Liver (tissue), 9 donors: ENCODE measurements around the gene B2M. TPM values are rescaled to one million over a fixed set of nuclear protein-coding genes. Genes with fewer than 3 reads are reported as not detected.

Source experiments
- DNase-seq: peaks from one replicate; pipeline ENCODE4 v3.0.0-alpha.2; 2017; ENCODE audit warnings: low spot score
- H3K27ac ChIP-seq, 2 donors: one replicate each; pipeline ENCODE4 v1.7.0; 2013; ENCODE audit warnings: inconsistent platforms in 2 of 2, low read length in 2 of 2, control low read depth in 1 of 2, low read depth in 1 of 2, mild to moderate bottlenecking in 1 of 2
- H3K27me3 ChIP-seq, 4 donors: one replicate each; pipeline versions ENCODE4 v1.6.1 to v1.7.0; 2013; ENCODE audit warnings: low read length in 3 of 4, inconsistent platforms in 1 of 4, mild to moderate bottlenecking in 1 of 4, moderate library complexity in 1 of 4; ENCODE audit not compliant: control insufficient read depth in 4 of 4, insufficient read depth in 4 of 4
- H3K36me3 ChIP-seq, 4 donors: one replicate each; pipeline versions ENCODE4 v1.6.1 to v1.7.0; 2013; ENCODE audit warnings: low read length in 3 of 4, mild to moderate bottlenecking in 3 of 4, low read depth in 1 of 4, moderate library complexity in 1 of 4; ENCODE audit not compliant: control insufficient read depth in 4 of 4, insufficient read depth in 3 of 4
- H3K4me1 ChIP-seq, 4 donors: one replicate each; pipeline versions ENCODE4 v1.6.1 to v1.7.0; 2013; ENCODE audit warnings: low read length in 3 of 4, mild to moderate bottlenecking in 3 of 4, moderate library complexity in 1 of 4; ENCODE audit not compliant: control insufficient read depth in 4 of 4, insufficient read depth in 4 of 4
- H3K4me3 ChIP-seq, 3 donors: one replicate each; pipeline versions ENCODE4 v1.6.1 to v1.7.0; 2013; ENCODE audit warnings: low read length in 3 of 3, control low read depth in 1 of 3, low read depth in 1 of 3, mild to moderate bottlenecking in 1 of 3
- H3K9ac ChIP-seq, 2 donors: one replicate each; pipeline ENCODE4 v1.7.0; 2013; ENCODE audit warnings: low read length in 2 of 2, mild to moderate bottlenecking in 2 of 2, moderate library complexity in 2 of 2, control low read depth in 1 of 2, low read depth in 1 of 2
- H3K9me3 ChIP-seq, 4 donors: one replicate each; pipeline versions ENCODE4 v1.6.1 to v1.7.0; 2013; ENCODE audit warnings: low read length in 3 of 4; ENCODE audit not compliant: control insufficient read depth in 4 of 4
- ATF3 ChIP-seq: IDR thresholded peaks from 2 replicates; pipeline ENCODE4 v1.6.1; 2016; ENCODE audit warnings: antibody characterized with exemption
- CTCF ChIP-seq: fragments of 150-350 bp; IDR thresholded peaks from 2 replicates; pipeline ENCODE4 v1.5.1; 2017; ENCODE audit warnings: improper control_type of control experiment, low read depth, low read length; ENCODE audit not compliant: missing input control
- EGR1 ChIP-seq, 2 donors: IDR thresholded peaks; 2 replicates each; pipeline ENCODE4 v1.6.1; 2016 to 2018; ENCODE audit warnings: antibody characterized with exemption in 2 of 2, low read depth in 2 of 2
- FOXA1 ChIP-seq: IDR thresholded peaks from 2 replicates; pipeline ENCODE4 v1.6.1; 2016; ENCODE audit warnings: antibody characterized with exemption
- FOXA2 ChIP-seq: IDR thresholded peaks from 2 replicates; pipeline ENCODE4 v1.6.1; 2016; ENCODE audit warnings: antibody characterized with exemption
- GABPA ChIP-seq, 2 donors: IDR thresholded peaks in 1 of 2; conservative IDR thresholded peaks in 1 of 2; 2 replicates each; pipeline ENCODE4 v1.6.1; 2016; ENCODE audit warnings: antibody characterized with exemption in 2 of 2, mild to moderate bottlenecking in 1 of 2, moderate library complexity in 1 of 2
- HNF4A ChIP-seq, 2 donors: conservative IDR thresholded peaks; 2 replicates each; pipeline ENCODE4 v1.6.1; 2016; ENCODE audit warnings: antibody characterized with exemption in 2 of 2, mild to moderate bottlenecking in 2 of 2
- HNF4G ChIP-seq: IDR thresholded peaks from 2 replicates; pipeline ENCODE4 v1.6.1; 2016; ENCODE audit warnings: antibody characterized with exemption
- JUND ChIP-seq, 2 donors: IDR thresholded peaks; 2 replicates each; pipeline ENCODE4 v1.6.1; 2016; ENCODE audit warnings: antibody characterized with exemption in 2 of 2
- MAX ChIP-seq: IDR thresholded peaks from 2 replicates; pipeline ENCODE4 v1.6.1; 2016; ENCODE audit warnings: antibody characterized with exemption
- NR2F2 ChIP-seq: IDR thresholded peaks from 2 replicates; pipeline ENCODE4 v1.6.1; 2016; ENCODE audit warnings: antibody characterized with exemption
- RAD21 ChIP-seq, 2 donors: IDR thresholded peaks; 2 replicates each; pipeline ENCODE4 v1.6.1; 2016; ENCODE audit warnings: antibody characterized with exemption in 2 of 2, mild to moderate bottlenecking in 2 of 2
- REST ChIP-seq: IDR thresholded peaks from 2 replicates; pipeline ENCODE4 v1.6.1; 2016; ENCODE audit warnings: antibody characterized with exemption, mild to moderate bottlenecking
- RXRA ChIP-seq, 2 donors: IDR thresholded peaks; 2 replicates each; pipeline ENCODE4 v1.6.1; 2017 to 2018; ENCODE audit warnings: antibody characterized with exemption in 2 of 2, mild to moderate bottlenecking in 1 of 2
- SP1 ChIP-seq: IDR thresholded peaks from 2 replicates; pipeline ENCODE4 v1.6.1; 2018; ENCODE audit warnings: antibody characterized with exemption, mild to moderate bottlenecking
- TAF1 ChIP-seq: conservative IDR thresholded peaks from 2 replicates; pipeline ENCODE4 v1.6.1; 2016; ENCODE audit warnings: antibody characterized with exemption, mild to moderate bottlenecking
- YY1 ChIP-seq: IDR thresholded peaks from 2 replicates; pipeline ENCODE4 v1.6.1; 2016; ENCODE audit warnings: antibody characterized with exemption, mild to moderate bottlenecking
- ZBTB33 ChIP-seq: IDR thresholded peaks from 2 replicates; pipeline ENCODE4 v1.6.1; 2016; ENCODE audit warnings: antibody characterized with exemption
- WGBS: extraction: QIAGEN DNeasy Blood & Tissue Kit; methylation state at CpG from one replicate; pipeline ENCODE4 v1.1.7; 2013; 5-methylcytosine and 5-hydroxymethylcytosine counted together
- polyA plus RNA-seq, 2 donors: library from polyadenylated mRNA; stranded (reverse) in 1 of 2; unstranded in 1 of 2; fragments of 200-250 nt in 1 of 2; fragments of >200 nt in 1 of 2; fragmentation: Nextera tagmentation in 1 of 2; extraction: Ambion mirVana in 1 of 2; gene quantifications; one replicate each; pipeline versions ENCODE4 v1.2.1 to v1.2.3, GENCODE V29; 2013 to 2015
- total RNA-seq, 2 donors: library from RNA; depleted of rRNA; stranded (reverse); fragments of >200 nt; gene quantifications; one replicate each; pipeline ENCODE4 v1.2.3, GENCODE V29; 2014
- donor health status: healthy.
- donor health status: healthy.
- donor health status: healthy.
- donor health status: healthy.
- donor health status: healthy.

B2M gene
- total and polyA plus RNA-seq, 4 donors: 1,388 to 3,787 (median 2,950) TPM

- TF ChIP-seq ATF3: no peak
- no peak for TF ChIP-seq HNF4A (conservative IDR thresholded peaks at IDR 0.05)
- TF ChIP-seq YY1: no peak
- no peak for TF ChIP-seq RAD21 (IDR thresholded peaks at IDR 0.05)
- no peak for TF ChIP-seq CTCF
- TF ChIP-seq MAX: no peak
- no peak for TF ChIP-seq EGR1 (IDR thresholded peaks at IDR 0.05; ENCODE audit: low read depth in 2 of 2)
- no peak for TF ChIP-seq NR2F2
- no peak for TF ChIP-seq FOXA1
- no peak for TF ChIP-seq JUND (IDR thresholded peaks at IDR 0.05)
- no peak for TF ChIP-seq RXRA (IDR thresholded peaks at IDR 0.05)
- TF ChIP-seq TAF1: no peak
- no peak for TF ChIP-seq HNF4G
- TF ChIP-seq FOXA2: no peak
- no peak for TF ChIP-seq ZBTB33
- TF ChIP-seq REST: no peak
- TF ChIP-seq SP1: no peak
- TF ChIP-seq GABPA (IDR thresholded peaks at IDR 0.05 in 1 of 2, conservative IDR thresholded peaks at IDR 0.05 in 1 of 2): no peak
- H3K27me3 ChIP-seq: no peaks in the 10 kb centered on the region
- no peak overlapping the region for H3K9ac ChIP-seq
- H3K4me1 ChIP-seq: peaks cover 0 to under 1% (median 0%) of the 10 kb centered on the region in 4 donors
- 83% methylated on average over 2 of the region's 2 CpGs for WGBS
- H3K36me3 ChIP-seq: no peaks in the 10 kb centered on the region
- H3K9me3 ChIP-seq: no peaks in the 10 kb centered on the region
- H3K27ac ChIP-seq: no peak overlapping the region
- H3K4me3 ChIP-seq: no peak overlapping the region
- DNase-seq: no peak
Observed at GRCh38 chr15:44668921-44669320, 42.4 kb upstream of the B2M start.
